Measurements from ENCODE around the gene ASB6.

GRCh38 chr9:129667850-129668249 lies 25.9 kb upstream of the ASB6 start:
- TF ChIP-seq CTCF (IDR thresholded peaks at IDR 0.05) (no peak), POLR2A (IDR thresholded peaks at IDR 0.05) (no peak)

All from thyroid gland (tissue), 4 donors.